SK-N-SH (cell line): ENCODE data around the gene RAET1L. TPM values are rescaled to one million over a fixed set of nuclear protein-coding genes. Genes with fewer than 3 reads are reported as not detected.

Experiments used
- CTCF ChIA-PET: fragments of 300-600, 350-600 bp; formaldehyde crosslinking; extraction: SDS; loops from one replicate; lab custom pipeline; 2021; lab: Yijun Ruan, JAX
- POLR2A ChIA-PET: fragments of 350-600 bp; sonication (Branson Sonifier 250); formaldehyde crosslinking; extraction: SDS; loops from one replicate; lab custom pipeline; 2020; ENCODE audit warnings: antibody characterized with exemption, inconsistent platforms; lab: Yijun Ruan, JAX
- DNase-seq: peaks from one replicate; pipeline ENCODE4 v3.0.0; 2012
- H2AFZ ChIP-seq: fragments of 200-600 bp; sonication (generic); 2 replicates; pipeline ENCODE4 v1.8.1; 2016; ENCODE audit warnings: antibody characterized with exemption, mild to moderate bottlenecking, low read depth
- H3F3A ChIP-seq: fragments of 200-600 bp; sonication (generic); replicated peaks from 2 replicates; pipeline ENCODE3; 2016; ENCODE audit warnings: antibody characterized with exemption, mild to moderate bottlenecking; ENCODE audit not compliant: insufficient read depth
- H3K27ac ChIP-seq, 2 experiments: fragments of 200-500 bp in 1 of 2; fragments of 200-600 bp in 1 of 2; sonication (Bioruptor generic) in 1 of 2; sonication (generic), shearing (Covaris generic) in 1 of 2; 2 replicates each; pipeline versions ENCODE4 v1.5.1 to v1.6.1; 2014 to 2016; ENCODE audit warnings: low read depth in 2 of 2, inconsistent platforms in 1 of 2, low read length in 1 of 2, mild to moderate bottlenecking in 1 of 2, mixed read lengths in 1 of 2
- H3K27me3 ChIP-seq: fragments of 200-600 bp; sonication (generic), shearing (Covaris generic); 2 replicates; pipeline ENCODE4 v1.6.1; 2016; ENCODE audit warnings: mixed run types; ENCODE audit not compliant: insufficient read depth
- H3K36me3 ChIP-seq, 2 experiments: fragments of 200-500 bp in 1 of 2; fragments of 200-600 bp in 1 of 2; sonication (Bioruptor generic) in 1 of 2; sonication (generic) in 1 of 2; replicated peaks in 1 of 2; 2 replicates each; pipeline versions ENCODE3 to v1.5.1; 2014 to 2016; ENCODE audit warnings: low read length in 1 of 2, mild to moderate bottlenecking in 1 of 2; ENCODE audit not compliant: insufficient read depth in 2 of 2, control insufficient read depth in 1 of 2
- H3K4me1 ChIP-seq, 2 experiments: fragments of 200-500 bp in 1 of 2; fragments of 200-600 bp in 1 of 2; sonication (Bioruptor generic) in 1 of 2; sonication (generic), shearing (Covaris generic) in 1 of 2; 2 replicates each; pipeline versions ENCODE4 v1.5.1 to v1.6.1; 2014 to 2016; ENCODE audit warnings: low read depth in 1 of 2, low read length in 1 of 2, mixed run types in 1 of 2; ENCODE audit not compliant: insufficient read depth in 2 of 2, control insufficient read depth in 1 of 2
- H3K4me2 ChIP-seq: fragments of 200-600 bp; sonication (generic), shearing (Covaris generic); 2 replicates; pipeline ENCODE4 v1.6.1; 2017; ENCODE audit warnings: mixed run types
- H3K4me3 ChIP-seq, 2 experiments: fragments of 200-500 bp in 1 of 2; fragments of 200-600 bp in 1 of 2; sonication (Bioruptor generic) in 1 of 2; sonication (generic), shearing (Covaris generic) in 1 of 2; 2 replicates each; pipeline versions ENCODE4 v1.5.1 to v1.8.1; 2014 to 2016; ENCODE audit warnings: low read depth in 2 of 2, inconsistent platforms in 1 of 2, low read length in 1 of 2, mild to moderate bottlenecking in 1 of 2, mixed read lengths in 1 of 2, moderate library complexity in 1 of 2
- H3K79me2 ChIP-seq: fragments of 200-600 bp; sonication (generic); 2 replicates; pipeline ENCODE4 v1.8.1; 2017; ENCODE audit warnings: mild to moderate bottlenecking; ENCODE audit not compliant: insufficient read depth
- H3K9ac ChIP-seq: fragments of 200-600 bp; sonication (generic); 2 replicates; pipeline ENCODE4 v1.6.1; 2017; ENCODE audit warnings: mixed run types
- H3K9me2 ChIP-seq: fragments of 200-600 bp; sonication (generic); 2 replicates; pipeline ENCODE4 v1.6.1; 2017; ENCODE audit warnings: mixed run types
- H3K9me3 ChIP-seq: fragments of 200-600 bp; sonication (generic); 2 replicates; pipeline ENCODE4 v1.6.1; 2017; ENCODE audit warnings: mixed run types, mild to moderate bottlenecking, moderate library complexity
- H4K20me1 ChIP-seq: fragments of 200-600 bp; sonication (generic); 2 replicates; pipeline ENCODE4 v1.6.1; 2017; ENCODE audit warnings: mild to moderate bottlenecking, mixed run types; ENCODE audit not compliant: insufficient read depth
- EP300 ChIP-seq, 2 experiments: IDR thresholded peaks; 2 replicates each; pipeline versions ENCODE4 v1.4.0 to v1.6.1; 2012; ENCODE audit warnings: borderline replicate concordance in 1 of 2, low read depth in 1 of 2, low read length in 1 of 2
- FOXJ3 ChIP-seq: sonication (generic); formaldehyde crosslinking; IDR thresholded peaks from 2 replicates; pipeline ENCODE4 v1.5.1; 2020; ENCODE audit warnings: mild to moderate bottlenecking, missing genetic modification reagents
- JUND ChIP-seq: IDR thresholded peaks from 2 replicates; pipeline ENCODE4 v1.4.0; 2012
- MEF2A ChIP-seq: IDR thresholded peaks from 2 replicates; pipeline ENCODE4 v1.4.0; 2012; ENCODE audit warnings: low read depth, borderline replicate concordance
- MXI1 ChIP-seq: IDR thresholded peaks from 2 replicates; pipeline ENCODE4 v1.6.1; 2012; ENCODE audit warnings: mild to moderate bottlenecking, low read depth, low read length, improper control_type of control experiment
- NFIC ChIP-seq: IDR thresholded peaks from 2 replicates; pipeline ENCODE4 v1.4.0; 2012; ENCODE audit warnings: borderline replicate concordance
- RFX5 ChIP-seq: IDR thresholded peaks from 2 replicates; pipeline ENCODE4 v1.6.1; 2012; ENCODE audit warnings: mild to moderate bottlenecking, improper control_type of control experiment, low read length
- TEAD4 ChIP-seq: IDR thresholded peaks from 2 replicates; pipeline ENCODE4 v1.4.0; 2012; ENCODE audit warnings: mild to moderate bottlenecking, borderline replicate concordance; ENCODE audit not compliant: insufficient read depth
- WGBS: methylation state at CpG from one replicate; pipeline ENCODE4 v1.1.6; 2017; ENCODE audit warnings: low lambda C conversion rate; 5-methylcytosine and 5-hydroxymethylcytosine counted together
- polyA plus RNA-seq, 3 experiments: library from polyadenylated mRNA; depleted of rRNA; stranded (reverse); fragments of >200 nt; gene quantifications; 2 replicates each; pipeline ENCODE4 v1.2.3, GENCODE V29; 2012
- TF ChIP-seq, protein P1 (sequence below): IDR thresholded peaks from 2 replicates; pipeline ENCODE4 v1.4.0; 2012; ENCODE audit warnings: low read depth, borderline replicate concordance
- TF ChIP-seq, protein P2 (sequence below): IDR thresholded peaks from 2 replicates; pipeline ENCODE4 v1.6.1; 2012; ENCODE audit warnings: mild to moderate bottlenecking, low read depth, low read length, moderate library complexity
- TF ChIP-seq, protein P3 (sequence below): fragments of 150-350 bp; IDR thresholded peaks from 2 replicates; pipeline ENCODE4 v1.6.1; 2017; ENCODE audit warnings: antibody characterized with exemption, low read length, low read depth, borderline replicate concordance

The RAET1L gene
- polyA plus RNA-seq, 1 of the 3 experiments (the other 2 are of a cell fraction), result not detected

DNA sequence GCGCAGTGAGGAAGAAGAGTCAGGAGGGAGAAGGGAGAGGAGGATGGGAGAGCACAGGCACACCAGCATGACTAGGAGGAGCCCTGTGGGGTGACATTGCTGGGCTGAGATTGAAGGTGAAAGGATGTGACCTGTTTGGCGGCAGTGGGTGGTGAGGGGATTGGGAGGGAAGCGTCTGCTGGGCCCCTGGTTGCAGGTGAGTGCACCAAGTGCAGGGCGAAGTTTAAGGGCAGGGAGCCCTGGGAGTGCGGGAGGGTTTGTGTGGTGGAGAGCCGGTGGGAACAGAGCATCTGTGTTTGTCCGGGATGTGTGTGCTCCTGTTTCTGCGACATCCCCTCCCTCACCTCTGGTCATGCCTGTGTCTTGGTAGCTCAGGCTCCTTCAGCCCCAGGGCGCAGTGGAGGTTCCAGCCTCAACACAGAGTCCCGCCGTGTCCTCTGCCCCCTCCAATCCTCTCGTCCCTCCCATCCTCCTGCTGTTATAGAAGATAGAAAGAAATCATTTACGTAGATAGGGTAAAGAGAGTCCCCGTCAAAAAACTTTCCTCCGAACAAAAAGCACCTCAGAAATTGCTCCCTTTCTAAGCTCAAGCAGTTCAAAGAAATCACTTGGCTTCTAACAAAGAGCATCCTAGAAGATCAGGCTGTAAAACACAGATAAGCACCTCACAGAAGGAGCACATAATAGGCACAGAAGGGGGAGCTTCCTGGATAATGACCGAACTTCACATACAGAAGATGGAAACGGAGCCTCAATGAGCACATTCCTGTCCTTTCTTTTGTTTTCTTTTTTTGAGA lies 36.6 kb downstream of the RAET1L start:
- H4K20me1 ChIP-seq, result no peaks in the 10 kb centered on the region
- no peak overlapping the region for H3K9ac ChIP-seq
- no peak overlapping the region for H2AFZ ChIP-seq
- no peaks in the 10 kb centered on the region for H3K9me2 ChIP-seq
- WGBS, result 12% methylated on average over 15 of the region's 17 CpGs
- TF ChIP-seq NFIC (no peak), MXI1 (no peak)
- TF ChIP-seq, protein P1, sequence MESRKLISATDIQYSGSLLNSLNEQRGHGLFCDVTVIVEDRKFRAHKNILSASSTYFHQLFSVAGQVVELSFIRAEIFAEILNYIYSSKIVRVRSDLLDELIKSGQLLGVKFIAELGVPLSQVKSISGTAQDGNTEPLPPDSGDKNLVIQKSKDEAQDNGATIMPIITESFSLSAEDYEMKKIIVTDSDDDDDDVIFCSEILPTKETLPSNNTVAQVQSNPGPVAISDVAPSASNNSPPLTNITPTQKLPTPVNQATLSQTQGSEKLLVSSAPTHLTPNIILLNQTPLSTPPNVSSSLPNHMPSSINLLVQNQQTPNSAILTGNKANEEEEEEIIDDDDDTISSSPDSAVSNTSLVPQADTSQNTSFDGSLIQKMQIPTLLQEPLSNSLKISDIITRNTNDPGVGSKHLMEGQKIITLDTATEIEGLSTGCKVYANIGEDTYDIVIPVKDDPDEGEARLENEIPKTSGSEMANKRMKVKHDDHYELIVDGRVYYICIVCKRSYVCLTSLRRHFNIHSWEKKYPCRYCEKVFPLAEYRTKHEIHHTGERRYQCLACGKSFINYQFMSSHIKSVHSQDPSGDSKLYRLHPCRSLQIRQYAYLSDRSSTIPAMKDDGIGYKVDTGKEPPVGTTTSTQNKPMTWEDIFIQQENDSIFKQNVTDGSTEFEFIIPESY, result no peak
- POLR2A ChIA-PET, result no interaction called here
- H3K27ac ChIP-seq, result no peak overlapping the region
- H3K9me3 ChIP-seq, result 0 out of 2 replicates have a peak, but pooled peaks cover 7% of the 10 kb centered on the region
- CTCF ChIA-PET, result no interaction called here
- H3K79me2 ChIP-seq, result no peaks in the 10 kb centered on the region
- H3F3A ChIP-seq, result no peaks in the 10 kb centered on the region
- no peak overlapping the region for H3K4me3 ChIP-seq
- peaks cover 78% of the 10 kb centered on the region for H3K27me3 ChIP-seq
- H3K4me1 ChIP-seq, result no peaks in the 10 kb centered on the region
- H3K4me2 ChIP-seq, result no peak overlapping the region
- DNase-seq, result no peak
- no peaks in the 10 kb centered on the region for H3K36me3 ChIP-seq

GRCh38 chr6:149987602-149988107 lies 37.7 kb downstream of the RAET1L start:
- TF ChIP-seq JUND, result no peak
- no peak for TF ChIP-seq EP300 (IDR thresholded peaks at IDR 0.05; ENCODE audit: borderline replicate concordance in 1 of 2, low read depth in 1 of 2, low read length in 1 of 2)
- no peak for TF ChIP-seq TEAD4
- TF ChIP-seq MXI1, result no peak
- TF ChIP-seq, protein P2, sequence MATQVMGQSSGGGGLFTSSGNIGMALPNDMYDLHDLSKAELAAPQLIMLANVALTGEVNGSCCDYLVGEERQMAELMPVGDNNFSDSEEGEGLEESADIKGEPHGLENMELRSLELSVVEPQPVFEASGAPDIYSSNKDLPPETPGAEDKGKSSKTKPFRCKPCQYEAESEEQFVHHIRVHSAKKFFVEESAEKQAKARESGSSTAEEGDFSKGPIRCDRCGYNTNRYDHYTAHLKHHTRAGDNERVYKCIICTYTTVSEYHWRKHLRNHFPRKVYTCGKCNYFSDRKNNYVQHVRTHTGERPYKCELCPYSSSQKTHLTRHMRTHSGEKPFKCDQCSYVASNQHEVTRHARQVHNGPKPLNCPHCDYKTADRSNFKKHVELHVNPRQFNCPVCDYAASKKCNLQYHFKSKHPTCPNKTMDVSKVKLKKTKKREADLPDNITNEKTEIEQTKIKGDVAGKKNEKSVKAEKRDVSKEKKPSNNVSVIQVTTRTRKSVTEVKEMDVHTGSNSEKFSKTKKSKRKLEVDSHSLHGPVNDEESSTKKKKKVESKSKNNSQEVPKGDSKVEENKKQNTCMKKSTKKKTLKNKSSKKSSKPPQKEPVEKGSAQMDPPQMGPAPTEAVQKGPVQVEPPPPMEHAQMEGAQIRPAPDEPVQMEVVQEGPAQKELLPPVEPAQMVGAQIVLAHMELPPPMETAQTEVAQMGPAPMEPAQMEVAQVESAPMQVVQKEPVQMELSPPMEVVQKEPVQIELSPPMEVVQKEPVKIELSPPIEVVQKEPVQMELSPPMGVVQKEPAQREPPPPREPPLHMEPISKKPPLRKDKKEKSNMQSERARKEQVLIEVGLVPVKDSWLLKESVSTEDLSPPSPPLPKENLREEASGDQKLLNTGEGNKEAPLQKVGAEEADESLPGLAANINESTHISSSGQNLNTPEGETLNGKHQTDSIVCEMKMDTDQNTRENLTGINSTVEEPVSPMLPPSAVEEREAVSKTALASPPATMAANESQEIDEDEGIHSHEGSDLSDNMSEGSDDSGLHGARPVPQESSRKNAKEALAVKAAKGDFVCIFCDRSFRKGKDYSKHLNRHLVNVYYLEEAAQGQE, result no peak
- no peak for TF ChIP-seq MEF2A
- no peak for TF ChIP-seq FOXJ3 (CRISPR knock-in tag)
- no peak for TF ChIP-seq RFX5
- TF ChIP-seq, protein P3, sequence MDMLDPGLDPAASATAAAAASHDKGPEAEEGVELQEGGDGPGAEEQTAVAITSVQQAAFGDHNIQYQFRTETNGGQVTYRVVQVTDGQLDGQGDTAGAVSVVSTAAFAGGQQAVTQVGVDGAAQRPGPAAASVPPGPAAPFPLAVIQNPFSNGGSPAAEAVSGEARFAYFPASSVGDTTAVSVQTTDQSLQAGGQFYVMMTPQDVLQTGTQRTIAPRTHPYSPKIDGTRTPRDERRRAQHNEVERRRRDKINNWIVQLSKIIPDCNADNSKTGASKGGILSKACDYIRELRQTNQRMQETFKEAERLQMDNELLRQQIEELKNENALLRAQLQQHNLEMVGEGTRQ, result no peak
- Histone ChIP-seq H3K4me1 (no peaks in the 10 kb centered on the region), H3K27ac (no peak overlapping the region), H3K9ac (no peak overlapping the region), H3K9me3 (0 out of 2 replicates have a peak, but pooled peaks cover 7% of the 10 kb centered on the region), H3K79me2 (no peaks in the 10 kb centered on the region), H3K36me3 (no peaks in the 10 kb centered on the region), H2AFZ (no peak overlapping the region), H3K9me2 (no peaks in the 10 kb centered on the region), H3K27me3 (peaks cover 84% of the 10 kb centered on the region), H3F3A (no peaks in the 10 kb centered on the region), H4K20me1 (no peaks in the 10 kb centered on the region), H3K4me2 (no peak overlapping the region), H3K4me3 (no peak overlapping the region)
- POLR2A ChIA-PET, result no interaction called here
- 12% methylated on average over 2 of the region's 2 CpGs for WGBS
- CTCF ChIA-PET, result no interaction called here
- DNase-seq, result no peak
